ENCODE data around the gene MAN1C1.

- TF ChIP-seq CTCF (conservative IDR thresholded peaks at IDR 0.05 in 1 of 2, IDR thresholded peaks at IDR 0.05 in 1 of 2; ENCODE audit: extremely low read depth in 1 of 2, insufficient read depth in 1 of 2, low read depth in 1 of 2, low read length in 2 of 2): no peak
- TF ChIP-seq EZH2 (IDR thresholded peaks at IDR 0.05; ENCODE audit: borderline replicate concordance, low read length): no peak
Observed at GRCh38 chr1:25740071-25740470, 123.5 kb downstream of the MAN1C1 start.
